Prostate gland (tissue), 2 donors: ENCODE data around the gene KLHL12. TPM values are rescaled to one million over a fixed set of nuclear protein-coding genes. Genes with fewer than 3 reads are reported as not detected.

Source experiments
- small RNA-seq, 2 donors: library from RNA; depleted of rRNA; stranded (forward); fragments of <200 nt; gene quantifications; one replicate each; pipeline ENCODE3, GENCODE V24; 2016
- total RNA-seq, 2 donors: library from RNA; depleted of rRNA; stranded (reverse); fragments of >200 nt; gene quantifications; one replicate each; pipeline ENCODE4 v1.1.0, GENCODE V29; 2016

The KLHL12 gene
- total RNA-seq, 2 donors from 2014 or later = 33.9 to 56.6 TPM

Small RNAs within 50 kb of the gene (small RNA-seq; reads per million reads assigned to genes)
- 0 reads per million in 2 donors for gene RF00019

Other genes with a start within 250 kb of the KLHL12 start
- gene SYT2, start 216.8 kb downstream of the KLHL12 start, total RNA-seq = 1 to 10 TPM in 1 of 2 donors, under 1 TPM in 1; 0.09 to 7.1 TPM
- gene KDM5B, start 118.8 kb downstream of the KLHL12 start, total RNA-seq = 100 to 1,000 TPM in 1 of 2 donors, 10 to 100 TPM in 1; 48.2 to 110 TPM
- gene PCAT6, start 116.3 kb downstream of the KLHL12 start, total RNA-seq = 1 to 10 TPM; 6.2 to 9.0 TPM
- 10 to 100 TPM in 1 of 2 donors, 1 to 10 TPM in 1; 6.6 to 14.5 TPM for gene RABIF, start 38.1 kb downstream of the KLHL12 start, total RNA-seq
- 100 to 1,000 TPM in 1 of 2 donors, 10 to 100 TPM in 1; 86.0 to 148 TPM for gene ADIPOR1, start 31.1 kb upstream of the KLHL12 start, total RNA-seq
- gene CYB5R1, start 40.0 kb upstream of the KLHL12 start, total RNA-seq = 100 to 1,000 TPM in 1 of 2 donors, 10 to 100 TPM in 1; 59.7 to 223 TPM
- gene TMEM183A, start 80.1 kb upstream of the KLHL12 start, total RNA-seq = 10 to 100 TPM; 80.2 to 88.2 TPM
- gene PPFIA4, start 99.3 kb upstream of the KLHL12 start, total RNA-seq = 10 to 100 TPM in 1 of 2 donors, under 1 TPM in 1; 0.50 to 16.9 TPM
- 1 to 10 TPM in 1 of 2 donors, not detected in 1; 4.4 TPM for gene MYOG, start 158.8 kb upstream of the KLHL12 start, total RNA-seq
- gene ADORA1, start 200.5 kb upstream of the KLHL12 start, total RNA-seq = 10 to 100 TPM in 1 of 2 donors, under 1 TPM in 1; 0.27 to 47.3 TPM
- 1 to 10 TPM in 1 of 2 donors, not detected in 1; 7.7 TPM for gene MYBPH, start 248.6 kb upstream of the KLHL12 start, total RNA-seq